Measurements from ENCODE around the gene ASGR2. TPM values are rescaled to one million over a fixed set of nuclear protein-coding genes. Genes with fewer than 3 reads are reported as not detected.

The ASGR2 gene
- polyA plus RNA-seq, 3 donors: 53.3 to 148 (median 78.3) TPM

- TF ChIP-seq CTCF (IDR thresholded peaks at IDR 0.05): peak; percentile 99
- DNase-seq: peak; percentile 76 to 83 (median 81)
- Mint-ChIP-seq H3K27me3 (ENCODE audit: low read depth in 3 of 3) (peaks cover 0 to 6% (median 1%) of the 10 kb centered on the region in 3 donors), H3K27ac (peak overlapping the region; percentile 96 to 100 (median 97)), H3K4me3 (peak overlapping the region; percentile 82 to 94), H3K36me3 (peaks cover 18 to 22% of the 10 kb centered on the region in 2 donors), H3K4me1 (peaks cover 83% of the 10 kb centered on the region), H3K9me3 (peaks cover 0 to 3% (median 0%) of the 10 kb centered on the region in 7 donors)
- Histone ChIP-seq H3K27me3 (ENCODE audit: control insufficient read depth in 2 of 2, insufficient read depth in 2 of 2, low read length in 2 of 2) (no peaks in the 10 kb centered on the region), H3K9me3 (replicated peaks in 1 of 2; ENCODE audit: control insufficient read depth in 1 of 2, insufficient read depth in 1 of 2, low read length in 2 of 2) (no peaks in the 10 kb centered on the region), H2AFZ (ENCODE audit: insufficient read depth, low read depth, low read length, poor library complexity, severe bottlenecking) (no peak overlapping the region), H3K9ac (ENCODE audit: insufficient read depth, low read length, poor library complexity, severe bottlenecking) (peak overlapping the region; percentile 22), H3K27ac (ENCODE audit: low read depth in 1 of 2, low read length in 2 of 2) (peak overlapping the region; percentile 100), H3K4me2 (replicated peaks; ENCODE audit: extremely low read depth, low read length, poor library complexity, severe bottlenecking) (peak overlapping the region; percentile 81), H3K36me3 (replicated peaks in 1 of 2; ENCODE audit: control insufficient read depth in 1 of 2, insufficient read depth in 2 of 2, low read length in 2 of 2) (peaks cover 13 to 14% of the 10 kb centered on the region in 2 donors), H4K20me1 (ENCODE audit: insufficient read depth, low read length) (peaks cover 24% of the 10 kb centered on the region), H3K79me2 (ENCODE audit: insufficient read depth, low read length) (peaks cover 46% of the 10 kb centered on the region), H3K4me3 (replicated peaks in 1 of 3; ENCODE audit: low read depth in 2 of 3, low read length in 3 of 3) (peak overlapping the region in 2 of 3 experiments; percentile 73 to 82), H3K4me1 (ENCODE audit: control insufficient read depth in 1 of 2, insufficient read depth in 2 of 2, low read length in 2 of 2) (peaks cover 85 to 91% of the 10 kb centered on the region in 2 donors)
- intact Hi-C loops (cut with micrococcal nuclease): loop anchor here (1.0 to 5.0 kb wide), 3 partner anchors 36 to 84 kb away; no protein-coding TSS in a partner anchor
- 0% methylated on average over 4 of the region's 9 CpGs for WGBS (ENCODE audit: insufficient coverage)
Observed at GRCh38 chr17:7136266-7136877, 21.8 kb upstream of the ASGR2 start.

GRCh38 chr17:7133916-7134315 is 19.3 kb upstream of the ASGR2 start:
- WGBS (ENCODE audit: insufficient coverage): 61% methylated on average over 5 of the region's 20 CpGs
- no peaks in the 10 kb centered on the region for H3K9me3 ChIP-seq (replicated peaks in 1 of 2; ENCODE audit: control insufficient read depth in 1 of 2, insufficient read depth in 1 of 2, low read length in 2 of 2)

More at GRCh38 chr17:7133916-7134315, 19.3 kb upstream of the ASGR2 start:
- Histone ChIP-seq H3K27me3 (ENCODE audit: control insufficient read depth in 2 of 2, insufficient read depth in 2 of 2, low read length in 2 of 2) (no peaks in the 10 kb centered on the region), H4K20me1 (ENCODE audit: insufficient read depth, low read length) (no peaks in the 10 kb centered on the region), H3K4me1 (ENCODE audit: control insufficient read depth in 1 of 2, insufficient read depth in 2 of 2, low read length in 2 of 2) (peaks cover 93 to 95% of the 10 kb centered on the region in 2 donors), H2AFZ (ENCODE audit: insufficient read depth, low read depth, low read length, poor library complexity, severe bottlenecking) (no peak overlapping the region), H3K4me2 (replicated peaks; ENCODE audit: extremely low read depth, low read length, poor library complexity, severe bottlenecking) (peak overlapping the region; percentile 52), H3K27ac (ENCODE audit: low read depth in 1 of 2, low read length in 2 of 2) (peak overlapping the region; percentile 100), H3K4me3 (replicated peaks in 1 of 3; ENCODE audit: low read depth in 2 of 3, low read length in 3 of 3) (peak overlapping the region in 2 of 3 experiments; percentile 18 to 55), H3K36me3 (replicated peaks in 1 of 2; ENCODE audit: control insufficient read depth in 1 of 2, insufficient read depth in 2 of 2, low read length in 2 of 2) (no peaks in the 10 kb centered on the region), H3K79me2 (ENCODE audit: insufficient read depth, low read length) (peaks cover 21% of the 10 kb centered on the region), H3K9ac (ENCODE audit: insufficient read depth, low read length, poor library complexity, severe bottlenecking) (peak overlapping the region; percentile 85)
- DNase-seq: peak in 1 of 3 donors; percentile 31
- TF ChIP-seq CTCF (IDR thresholded peaks at IDR 0.05): no peak
- H3K4me3 Mint-ChIP-seq: peak overlapping the region; percentile 68 to 81
- H3K4me1 Mint-ChIP-seq: peaks cover 88% of the 10 kb centered on the region
- H3K36me3 Mint-ChIP-seq: no peaks in the 10 kb centered on the region
- intact Hi-C loops (cut with micrococcal nuclease): loop anchor here (2.0 kb wide), 2 partner anchors 15 to 39 kb away; no protein-coding TSS in a partner anchor
- peak overlapping the region; percentile 97 to 100 (median 100) for H3K27ac Mint-ChIP-seq
- H3K9me3 Mint-ChIP-seq: peaks cover 0 to 3% (median 0%) of the 10 kb centered on the region in 7 donors
- H3K27me3 Mint-ChIP-seq (ENCODE audit: low read depth in 3 of 3): peaks cover 0 to 6% (median 0%) of the 10 kb centered on the region in 3 donors

Measured in CD14-positive monocyte (primary cell).